Measurements from ENCODE around the gene RCN1. TPM values are rescaled to one million over a fixed set of nuclear protein-coding genes. Genes with fewer than 3 reads are reported as not detected.

RCN1 gene
- total RNA-seq, 1 donor from 2014 or later: 174 TPM

DNA sequence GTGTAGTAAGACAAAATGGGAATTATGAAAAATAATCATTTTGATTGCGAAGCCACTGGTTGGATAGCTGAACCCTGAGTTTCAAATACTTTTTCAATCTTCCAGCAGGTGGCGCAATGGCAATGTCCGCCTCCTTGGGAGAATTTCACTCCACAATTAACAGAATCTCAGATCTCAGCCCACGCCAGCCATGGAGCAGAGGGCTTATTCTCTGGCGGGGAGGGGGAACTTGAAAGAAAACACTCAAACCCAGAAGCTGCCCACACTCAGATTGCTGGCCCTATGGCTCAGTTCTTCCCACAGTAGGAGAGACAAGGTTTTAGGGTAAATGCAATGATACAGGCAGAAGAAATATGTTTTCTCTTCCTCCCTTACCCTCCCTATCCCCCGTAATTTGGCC lies 38.7 kb upstream of the RCN1 start:
- H3K27me3 Mint-ChIP-seq (ENCODE audit: unreplicated experiment): peaks cover 83% of the 10 kb centered on the region
- H3K27ac Mint-ChIP-seq (ENCODE audit: unreplicated experiment): no peak overlapping the region
- no peak overlapping the region for H3K4me3 Mint-ChIP-seq (ENCODE audit: unreplicated experiment)
- DNase-seq (ENCODE audit: extremely low spot score, unreplicated experiment): no peak
- TF ChIP-seq, protein P1, sequence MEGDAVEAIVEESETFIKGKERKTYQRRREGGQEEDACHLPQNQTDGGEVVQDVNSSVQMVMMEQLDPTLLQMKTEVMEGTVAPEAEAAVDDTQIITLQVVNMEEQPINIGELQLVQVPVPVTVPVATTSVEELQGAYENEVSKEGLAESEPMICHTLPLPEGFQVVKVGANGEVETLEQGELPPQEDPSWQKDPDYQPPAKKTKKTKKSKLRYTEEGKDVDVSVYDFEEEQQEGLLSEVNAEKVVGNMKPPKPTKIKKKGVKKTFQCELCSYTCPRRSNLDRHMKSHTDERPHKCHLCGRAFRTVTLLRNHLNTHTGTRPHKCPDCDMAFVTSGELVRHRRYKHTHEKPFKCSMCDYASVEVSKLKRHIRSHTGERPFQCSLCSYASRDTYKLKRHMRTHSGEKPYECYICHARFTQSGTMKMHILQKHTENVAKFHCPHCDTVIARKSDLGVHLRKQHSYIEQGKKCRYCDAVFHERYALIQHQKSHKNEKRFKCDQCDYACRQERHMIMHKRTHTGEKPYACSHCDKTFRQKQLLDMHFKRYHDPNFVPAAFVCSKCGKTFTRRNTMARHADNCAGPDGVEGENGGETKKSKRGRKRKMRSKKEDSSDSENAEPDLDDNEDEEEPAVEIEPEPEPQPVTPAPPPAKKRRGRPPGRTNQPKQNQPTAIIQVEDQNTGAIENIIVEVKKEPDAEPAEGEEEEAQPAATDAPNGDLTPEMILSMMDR (IDR thresholded peaks at IDR 0.05): peak; percentile 85
- no peaks in the 10 kb centered on the region for H3K4me1 Mint-ChIP-seq (ENCODE audit: unreplicated experiment)
- H3K36me3 Mint-ChIP-seq (ENCODE audit: unreplicated experiment): no peaks in the 10 kb centered on the region
- no peaks in the 10 kb centered on the region for H3K9me3 Mint-ChIP-seq (ENCODE audit: unreplicated experiment)

DNA sequence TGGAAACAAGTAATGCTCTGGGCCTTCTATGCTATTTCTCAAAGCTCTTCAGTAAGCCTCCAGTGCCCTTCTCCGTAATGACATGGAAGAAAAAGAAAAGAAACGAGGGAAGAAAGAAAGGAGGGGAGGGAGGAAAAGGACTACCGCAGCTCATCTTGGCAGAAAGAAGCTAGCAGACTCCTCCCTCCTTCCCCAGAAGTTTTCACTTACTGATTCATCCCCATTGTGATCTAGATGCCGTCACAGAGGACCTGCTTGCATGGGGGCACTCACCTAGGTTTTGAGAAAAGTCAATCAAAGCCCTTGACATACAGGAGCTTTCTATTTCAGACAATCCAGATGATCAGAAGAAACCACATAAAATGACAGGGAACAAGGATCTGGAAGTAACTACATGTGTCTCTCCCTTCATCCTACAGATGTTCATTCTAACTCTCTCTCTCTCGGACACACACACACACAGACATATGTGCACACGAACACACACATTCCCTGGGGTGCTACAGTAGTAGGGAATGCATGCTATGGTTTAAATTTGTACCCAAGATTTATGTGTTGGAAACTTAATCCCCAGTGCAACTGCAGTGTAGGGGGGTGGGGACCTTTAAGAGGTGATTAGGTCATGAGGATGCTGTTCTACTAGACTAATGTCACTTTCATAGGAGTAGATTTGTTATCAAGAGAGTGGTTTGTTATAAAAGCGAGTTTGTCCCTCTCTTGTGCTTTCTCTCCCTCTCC lies 37.6 kb upstream of the RCN1 start:
- Mint-ChIP-seq H3K27ac (ENCODE audit: unreplicated experiment) (no peak overlapping the region), H3K36me3 (ENCODE audit: unreplicated experiment) (no peaks in the 10 kb centered on the region), H3K27me3 (ENCODE audit: unreplicated experiment) (peaks cover 89% of the 10 kb centered on the region), H3K4me1 (ENCODE audit: unreplicated experiment) (no peaks in the 10 kb centered on the region), H3K9me3 (ENCODE audit: unreplicated experiment) (no peaks in the 10 kb centered on the region), H3K4me3 (ENCODE audit: unreplicated experiment) (no peak overlapping the region)
- no peak for DNase-seq (ENCODE audit: extremely low spot score, unreplicated experiment)
- TF ChIP-seq, protein P1 (IDR thresholded peaks at IDR 0.05): no peak

DNA sequence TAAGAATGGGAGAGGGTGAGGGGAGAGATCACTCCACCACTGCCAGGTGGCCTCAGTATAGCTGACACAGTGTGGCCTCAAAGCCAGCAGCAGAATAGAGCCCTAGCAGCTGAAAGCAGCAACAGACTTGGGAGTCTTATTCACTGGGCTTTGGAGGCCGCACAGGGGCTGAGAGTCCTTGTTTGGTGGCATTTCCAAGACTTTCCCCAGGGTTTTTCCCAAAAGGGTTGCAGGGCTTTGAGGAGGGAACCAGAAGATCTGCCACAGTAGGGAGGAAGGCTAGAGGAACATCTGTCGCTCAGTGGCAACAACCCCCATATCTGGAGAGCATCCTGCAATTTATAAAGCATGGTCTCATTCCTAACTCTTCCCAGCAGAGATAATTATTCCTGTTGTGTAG lies 35.0 kb upstream of the RCN1 start:
- TF ChIP-seq, protein P1 (IDR thresholded peaks at IDR 0.05): no peak
- no peaks in the 10 kb centered on the region for H3K36me3 Mint-ChIP-seq (ENCODE audit: unreplicated experiment)

DNA sequence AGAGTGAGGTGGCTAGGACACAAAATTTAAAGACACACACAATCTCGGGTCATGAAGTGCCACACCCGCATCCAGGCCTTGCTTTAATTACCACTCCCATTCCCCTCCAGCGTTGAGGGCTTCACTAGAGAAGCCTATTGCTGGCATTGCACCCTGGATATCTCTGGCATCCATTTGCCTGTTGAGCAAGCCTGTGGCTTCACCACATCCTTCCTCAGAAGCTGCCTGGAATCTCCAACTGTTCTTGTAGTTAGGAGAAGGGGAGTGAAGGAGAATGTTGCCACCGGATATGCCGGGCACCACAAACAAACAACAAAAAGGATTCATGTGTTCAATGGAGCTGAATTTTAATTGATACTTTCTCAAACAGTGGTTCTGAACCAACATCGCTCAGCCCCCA lies 34.4 kb upstream of the RCN1 start:
- TF ChIP-seq, protein P1 (IDR thresholded peaks at IDR 0.05): no peak
- Mint-ChIP-seq H3K27me3 (ENCODE audit: unreplicated experiment) (peaks cover 84% of the 10 kb centered on the region), H3K27ac (ENCODE audit: unreplicated experiment) (no peak overlapping the region), H3K36me3 (ENCODE audit: unreplicated experiment) (no peaks in the 10 kb centered on the region), H3K9me3 (ENCODE audit: unreplicated experiment) (no peaks in the 10 kb centered on the region), H3K4me1 (ENCODE audit: unreplicated experiment) (no peaks in the 10 kb centered on the region), H3K4me3 (ENCODE audit: unreplicated experiment) (no peak overlapping the region)
- no peak for DNase-seq (ENCODE audit: extremely low spot score, unreplicated experiment)

More for the DNA sequence above, 35.0 kb upstream of the RCN1 start:
- Mint-ChIP-seq H3K4me1 (ENCODE audit: unreplicated experiment) (no peaks in the 10 kb centered on the region), H3K4me3 (ENCODE audit: unreplicated experiment) (no peak overlapping the region), H3K9me3 (ENCODE audit: unreplicated experiment) (no peaks in the 10 kb centered on the region), H3K27me3 (ENCODE audit: unreplicated experiment) (peaks cover 85% of the 10 kb centered on the region), H3K27ac (ENCODE audit: unreplicated experiment) (no peak overlapping the region)
- DNase-seq (ENCODE audit: extremely low spot score, unreplicated experiment): no peak

DNA sequence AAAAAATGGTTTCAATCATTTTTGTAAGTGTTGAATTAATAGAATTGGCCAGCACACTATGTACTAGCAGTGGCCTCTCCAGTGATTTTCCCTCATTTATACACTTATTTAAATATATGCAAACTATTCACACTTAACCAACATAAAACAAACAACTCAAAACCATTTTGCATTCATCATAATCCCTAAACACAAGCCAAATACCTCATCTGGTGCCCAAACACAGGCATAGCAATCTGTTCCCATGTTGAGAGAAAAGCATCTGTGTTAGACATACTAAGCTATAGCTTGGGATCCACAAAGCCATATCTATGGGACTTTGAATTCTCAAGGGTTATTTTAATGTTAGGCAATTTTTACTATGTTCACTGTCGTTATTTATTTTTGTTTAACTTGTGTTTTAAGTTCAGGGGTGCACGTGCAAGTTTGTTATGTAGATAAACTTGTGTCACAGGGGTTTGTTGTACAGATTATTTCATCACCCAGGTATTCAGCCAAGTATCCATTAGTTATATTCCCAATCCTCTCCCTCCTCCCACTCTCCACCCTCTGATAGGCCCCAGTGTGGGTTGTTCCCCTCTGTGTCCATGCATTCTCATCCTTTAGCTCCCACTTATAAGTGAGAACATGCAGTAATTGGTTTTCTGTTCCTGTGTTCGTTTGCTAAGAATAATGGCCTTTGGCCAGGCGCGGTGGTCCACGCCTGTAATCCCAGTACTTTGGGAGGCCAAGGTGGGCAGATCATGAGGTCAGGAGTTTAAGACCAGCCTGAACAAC lies 31.0 kb upstream of the RCN1 start:
- Mint-ChIP-seq H3K36me3 (ENCODE audit: unreplicated experiment) (no peaks in the 10 kb centered on the region), H3K27ac (ENCODE audit: unreplicated experiment) (no peak overlapping the region), H3K4me3 (ENCODE audit: unreplicated experiment) (no peak overlapping the region), H3K9me3 (ENCODE audit: unreplicated experiment) (no peaks in the 10 kb centered on the region), H3K4me1 (ENCODE audit: unreplicated experiment) (no peaks in the 10 kb centered on the region), H3K27me3 (ENCODE audit: unreplicated experiment) (peaks cover 79% of the 10 kb centered on the region)
- DNase-seq (ENCODE audit: extremely low spot score, unreplicated experiment): no peak
- TF ChIP-seq, protein P1 (IDR thresholded peaks at IDR 0.05): no peak

All from osteocyte (in vitro differentiated cells).